Parathyroid adenoma (tissue), 2 donors: ENCODE measurements around the gene SRGAP3.

Experiments
- H2AFZ ChIP-seq: fragments of 300-600 bp; sonication (generic); one replicate; pipeline ENCODE4 v1.7.0; 2017; ENCODE audit warnings: antibody characterized with exemption, mild to moderate bottlenecking
- H3K27ac ChIP-seq: fragments of 300-600 bp; sonication (generic); one replicate; pipeline ENCODE4 v1.7.0; 2017
- H3K27me3 ChIP-seq: fragments of 300-600 bp; sonication (generic); one replicate; pipeline ENCODE4 v1.7.0; 2017; ENCODE audit warnings: low read length; ENCODE audit not compliant: control insufficient read depth, insufficient read depth
- H3K36me3 ChIP-seq: fragments of 300-600 bp; sonication (generic); one replicate; pipeline ENCODE4 v1.7.0; 2017; ENCODE audit warnings: low read length; ENCODE audit not compliant: control insufficient read depth, insufficient read depth
- H3K4me1 ChIP-seq: fragments of 300-600 bp; sonication (generic); one replicate; pipeline ENCODE4 v1.7.0; 2017; ENCODE audit warnings: control low read depth
- H3K4me2 ChIP-seq: fragments of 300-600 bp; sonication (generic); one replicate; pipeline ENCODE4 v1.7.0; 2017; ENCODE audit warnings: low read length
- H3K4me3 ChIP-seq: fragments of 300-600 bp; sonication (generic); one replicate; pipeline ENCODE4 v1.7.0; 2017; ENCODE audit warnings: low read depth, low read length
- H3K79me2 ChIP-seq: fragments of 300-600 bp; sonication (generic); one replicate; pipeline ENCODE4 v1.7.0; 2017; ENCODE audit warnings: control low read depth
- H3K9ac ChIP-seq: fragments of 300-600 bp; sonication (generic); one replicate; pipeline ENCODE4 v1.7.0; 2017; ENCODE audit warnings: mild to moderate bottlenecking
- H3K9me3 ChIP-seq: fragments of 300-600 bp; sonication (generic); one replicate; pipeline ENCODE4 v1.7.0; 2017; ENCODE audit warnings: low read length; ENCODE audit not compliant: control insufficient read depth
- TF ChIP-seq, protein P1 (sequence below): fragments of 300-600 bp; sonication (generic); IDR thresholded peaks from one replicate; pipeline ENCODE4 v1.7.0; 2017; ENCODE audit warnings: antibody characterized with exemption, mild to moderate bottlenecking
- donor health status: primary hyperparathyroidism.

Gene SRGAP3

DNA sequence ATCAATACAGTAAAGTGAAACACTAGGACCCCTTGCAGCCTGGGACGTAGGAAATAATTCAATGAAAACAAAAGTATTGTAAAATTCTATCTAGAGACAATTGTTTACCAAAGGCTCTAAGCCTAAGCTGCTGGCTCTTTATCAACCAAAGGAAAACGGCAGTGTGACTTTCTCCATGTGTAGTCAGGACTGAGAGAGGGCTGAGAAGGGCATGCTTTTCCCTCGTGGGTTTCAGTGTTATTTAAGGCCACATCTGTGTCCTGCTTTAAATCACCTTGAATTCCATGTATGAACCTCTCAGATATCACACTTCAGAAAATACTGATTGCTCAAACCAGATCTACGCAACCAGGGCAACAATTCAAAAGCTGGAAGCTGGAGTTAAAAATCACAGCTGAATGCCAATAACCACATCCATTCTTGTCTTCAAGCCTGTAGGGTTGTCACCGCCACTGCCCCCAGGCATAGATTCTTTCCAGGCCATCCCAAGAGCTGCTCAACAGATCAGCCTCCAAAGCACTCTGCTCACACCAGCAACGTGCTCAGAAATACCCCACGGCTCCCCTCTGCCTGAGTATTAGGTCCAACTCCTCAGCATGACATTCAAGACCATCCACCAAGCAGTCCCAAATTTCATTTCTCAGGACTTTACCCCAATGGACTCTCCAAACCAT is 124.0 kb downstream of the SRGAP3 start:
- H3K79me2 ChIP-seq, result no peaks in the 10 kb centered on the region
- H3K36me3 ChIP-seq, result no peaks in the 10 kb centered on the region
- no peak overlapping the region for H2AFZ ChIP-seq
- no peaks in the 10 kb centered on the region for H3K4me1 ChIP-seq
- TF ChIP-seq, protein P1, sequence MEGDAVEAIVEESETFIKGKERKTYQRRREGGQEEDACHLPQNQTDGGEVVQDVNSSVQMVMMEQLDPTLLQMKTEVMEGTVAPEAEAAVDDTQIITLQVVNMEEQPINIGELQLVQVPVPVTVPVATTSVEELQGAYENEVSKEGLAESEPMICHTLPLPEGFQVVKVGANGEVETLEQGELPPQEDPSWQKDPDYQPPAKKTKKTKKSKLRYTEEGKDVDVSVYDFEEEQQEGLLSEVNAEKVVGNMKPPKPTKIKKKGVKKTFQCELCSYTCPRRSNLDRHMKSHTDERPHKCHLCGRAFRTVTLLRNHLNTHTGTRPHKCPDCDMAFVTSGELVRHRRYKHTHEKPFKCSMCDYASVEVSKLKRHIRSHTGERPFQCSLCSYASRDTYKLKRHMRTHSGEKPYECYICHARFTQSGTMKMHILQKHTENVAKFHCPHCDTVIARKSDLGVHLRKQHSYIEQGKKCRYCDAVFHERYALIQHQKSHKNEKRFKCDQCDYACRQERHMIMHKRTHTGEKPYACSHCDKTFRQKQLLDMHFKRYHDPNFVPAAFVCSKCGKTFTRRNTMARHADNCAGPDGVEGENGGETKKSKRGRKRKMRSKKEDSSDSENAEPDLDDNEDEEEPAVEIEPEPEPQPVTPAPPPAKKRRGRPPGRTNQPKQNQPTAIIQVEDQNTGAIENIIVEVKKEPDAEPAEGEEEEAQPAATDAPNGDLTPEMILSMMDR, result no peak
- no peaks in the 10 kb centered on the region for H3K9me3 ChIP-seq
- no peak overlapping the region for H3K27ac ChIP-seq
- H3K4me3 ChIP-seq, result no peak overlapping the region
- H3K27me3 ChIP-seq, result no peaks in the 10 kb centered on the region
- H3K4me2 ChIP-seq, result no peak overlapping the region
- no peak overlapping the region for H3K9ac ChIP-seq

DNA sequence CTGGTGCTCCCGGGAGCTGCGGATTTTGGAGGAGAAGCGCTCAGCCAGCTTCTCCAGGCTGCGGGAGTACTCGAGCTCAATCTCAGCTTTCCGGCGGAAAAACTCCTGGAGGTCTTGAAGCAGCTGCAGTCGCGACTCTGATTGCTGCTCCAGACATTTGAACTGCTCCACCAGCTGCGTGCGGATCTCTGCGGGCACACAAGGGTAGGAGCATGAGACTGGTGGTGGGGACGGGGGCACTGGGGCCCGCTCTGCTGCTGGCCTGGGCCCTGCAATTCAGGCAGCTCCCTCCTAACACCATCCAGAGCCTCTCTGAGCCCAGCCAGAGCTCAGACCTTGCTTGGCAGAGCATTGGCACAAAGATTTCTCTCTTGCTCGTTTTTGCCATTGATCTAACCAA is 124.7 kb downstream of the SRGAP3 start:
- Histone ChIP-seq H3K9me3 (no peaks in the 10 kb centered on the region), H3K36me3 (no peaks in the 10 kb centered on the region), H2AFZ (no peak overlapping the region), H3K4me1 (no peaks in the 10 kb centered on the region), H3K27me3 (no peaks in the 10 kb centered on the region), H3K4me3 (no peak overlapping the region), H3K79me2 (no peaks in the 10 kb centered on the region), H3K4me2 (no peak overlapping the region), H3K9ac (no peak overlapping the region), H3K27ac (no peak overlapping the region)
- TF ChIP-seq, protein P1, result no peak

DNA sequence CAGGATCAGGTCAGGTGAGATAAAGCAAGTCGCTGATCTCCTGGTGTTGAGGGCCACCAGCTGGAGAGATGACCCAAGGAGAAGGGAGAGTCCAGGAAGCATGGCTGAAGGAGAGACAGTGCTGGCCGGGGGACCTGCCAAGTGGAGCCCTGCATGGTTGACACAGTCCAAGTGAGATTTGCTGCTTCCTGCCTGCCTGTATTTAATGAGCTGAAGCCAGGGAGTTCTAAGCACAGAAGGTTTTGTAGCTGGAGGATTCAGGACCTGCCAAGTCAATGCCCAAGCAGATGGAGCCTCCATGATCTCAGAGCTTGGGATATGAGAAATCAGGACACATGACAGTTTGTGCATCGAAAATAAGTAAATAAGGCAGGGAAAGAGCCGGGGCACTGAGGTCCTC is 125.6 kb downstream of the SRGAP3 start:
- H2AFZ ChIP-seq, result no peak overlapping the region
- TF ChIP-seq, protein P1, result no peak
- H3K9me3 ChIP-seq, result no peaks in the 10 kb centered on the region
- no peak overlapping the region for H3K4me3 ChIP-seq
- no peaks in the 10 kb centered on the region for H3K4me1 ChIP-seq
- no peaks in the 10 kb centered on the region for H3K27me3 ChIP-seq
- no peak overlapping the region for H3K9ac ChIP-seq
- no peak overlapping the region for H3K27ac ChIP-seq
- H3K79me2 ChIP-seq, result no peaks in the 10 kb centered on the region
- H3K4me2 ChIP-seq, result no peak overlapping the region
- no peaks in the 10 kb centered on the region for H3K36me3 ChIP-seq

DNA sequence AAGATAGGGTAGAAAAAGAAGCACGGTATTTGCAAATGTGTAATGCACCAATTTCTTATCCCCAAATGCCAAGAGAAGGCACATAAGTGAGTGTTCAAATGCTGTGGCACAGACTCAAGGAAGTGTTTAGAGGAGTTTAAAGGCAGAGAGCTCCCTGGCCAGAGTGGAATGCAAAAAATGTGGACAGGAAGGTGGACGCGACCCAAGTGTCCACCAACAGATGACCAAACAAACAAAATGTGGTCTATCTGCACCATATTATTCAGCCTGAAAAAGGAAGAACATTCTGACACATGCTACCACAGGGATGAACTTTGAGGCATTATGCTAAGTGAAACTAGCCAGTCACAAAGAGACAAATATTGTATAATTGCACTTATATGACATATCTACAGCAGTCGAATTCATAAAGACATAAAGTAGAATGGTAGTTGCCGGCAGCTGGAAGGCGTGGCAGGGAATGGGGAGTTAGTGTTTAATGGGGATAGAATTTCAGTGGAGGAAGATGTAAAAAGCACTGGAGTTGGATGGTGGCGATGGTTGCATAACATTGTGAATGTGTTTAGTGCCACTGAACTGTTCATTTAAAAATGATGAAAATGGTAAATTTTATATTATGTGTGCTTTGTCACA is 126.6 kb downstream of the SRGAP3 start:
- no peaks in the 10 kb centered on the region for H3K79me2 ChIP-seq
- H3K4me3 ChIP-seq, result no peak overlapping the region
- H3K36me3 ChIP-seq, result no peaks in the 10 kb centered on the region
- H3K27ac ChIP-seq, result no peak overlapping the region
- H3K4me1 ChIP-seq, result no peaks in the 10 kb centered on the region
- H2AFZ ChIP-seq, result no peak overlapping the region
- no peak overlapping the region for H3K9ac ChIP-seq
- no peaks in the 10 kb centered on the region for H3K27me3 ChIP-seq
- no peaks in the 10 kb centered on the region for H3K9me3 ChIP-seq
- no peak overlapping the region for H3K4me2 ChIP-seq
- TF ChIP-seq, protein P1, result no peak
